ENCODE measurements around the gene TMCC1. TPM values are rescaled to one million over a fixed set of nuclear protein-coding genes. Genes with fewer than 3 reads are reported as not detected.

The TMCC1 gene
- 7.2 to 20.1 TPM (median 10.4 TPM) in 5 replicates for total RNA-seq (2022; extraction: Qiagen RNA extraction; ENCODE audit: low read depth)

GRCh38 chr3:129893581-129894070, at the start of gene TMCC1:
Gene TMCC1, minus strand, starts transcription at chr3:129893711.

GRCh38 chr3:129606636-129607390, 286.7 kb downstream of the TMCC1 start, which contains the start of gene PLXND1:
Gene PLXND1, minus strand, starts transcription at chr3:129606676. Its CDS starts 37 bp downstream, at chr3:129606639.

Other genes starting within 250 kb of the TMCC1 start
- not detected in 5 replicates for gene TRH, start 81.0 kb upstream of the TMCC1 start, total RNA-seq (2022; extraction: Qiagen RNA extraction; ENCODE audit: low read depth)
- gene ALG1L2, start 188.1 kb upstream of the TMCC1 start, total RNA-seq (2022; extraction: Qiagen RNA extraction; ENCODE audit: low read depth), result not detected in 5 replicates

All from A549 treated with ZK216348 at 1 μM for 4 hours (cell line).